GM19372 (cell line): ENCODE results near the gene SRRT.
"Not testable (repeated sequence)": the region's sequence is repeated elsewhere in the genome, so short reads cannot be mapped to it uniquely, and the experiment has no call there.

Experiments
- ATAC-seq: cut with Tn5 transposase; IDR thresholded peaks from one replicate; pipeline ENCODE4 v1.9.1; 2021; ENCODE audit warnings: mild to moderate bottlenecking, low read depth, moderate library complexity; ENCODE audit not compliant: unreplicated experiment

Gene SRRT

DNA sequence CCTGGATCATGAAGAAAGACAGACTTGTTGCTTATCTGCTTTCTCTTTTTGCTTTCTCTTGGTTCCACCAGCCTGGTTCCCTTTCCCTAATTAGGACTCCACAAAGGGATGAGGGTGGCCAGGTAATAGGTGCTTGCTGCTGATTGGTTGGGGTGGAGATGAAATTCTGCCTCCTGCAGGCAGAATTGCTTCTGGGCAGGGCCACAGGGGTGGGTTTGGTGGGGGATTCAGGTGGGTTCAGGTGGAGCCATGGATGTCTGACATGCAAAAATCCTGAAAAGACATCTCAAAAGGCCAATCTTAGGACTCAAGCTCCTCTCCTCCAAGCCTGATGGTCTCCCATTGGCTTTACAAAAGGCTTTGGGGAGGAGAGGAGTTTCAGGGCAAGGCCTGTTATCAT, 46.1 kb downstream of the SRRT start:
- no peak for ATAC-seq

- ATAC-seq: not testable (repeated sequence)
Measured at GRCh38 chr7:100923616-100924015, 48.7 kb downstream of the SRRT start.

- ATAC-seq: no peak
Measured at GRCh38 chr7:100929808-100930174, 54.9 kb downstream of the SRRT start.

- no peak for ATAC-seq
Measured at GRCh38 chr7:100933734-100934133, 58.8 kb downstream of the SRRT start.

DNA sequence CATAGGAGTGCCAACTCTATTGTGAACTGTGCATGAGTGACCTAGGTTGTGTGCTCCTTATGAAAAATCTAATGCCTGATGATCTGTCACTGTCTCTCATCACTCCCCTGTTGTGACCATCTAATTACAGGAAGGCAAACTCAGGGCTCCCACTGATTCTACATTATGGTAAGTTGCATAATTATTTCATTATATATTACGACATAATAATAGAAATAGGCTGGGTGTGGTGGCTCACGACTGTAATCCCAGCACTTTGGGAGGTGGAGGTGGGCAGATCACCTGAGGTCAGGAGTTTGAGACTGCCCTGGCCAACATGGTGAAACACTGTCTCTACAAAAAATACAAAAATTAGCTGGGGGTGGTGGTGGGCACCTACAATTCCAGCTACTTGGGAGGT, 60.5 kb downstream of the SRRT start:
- ATAC-seq: not testable (repeated sequence)

DNA sequence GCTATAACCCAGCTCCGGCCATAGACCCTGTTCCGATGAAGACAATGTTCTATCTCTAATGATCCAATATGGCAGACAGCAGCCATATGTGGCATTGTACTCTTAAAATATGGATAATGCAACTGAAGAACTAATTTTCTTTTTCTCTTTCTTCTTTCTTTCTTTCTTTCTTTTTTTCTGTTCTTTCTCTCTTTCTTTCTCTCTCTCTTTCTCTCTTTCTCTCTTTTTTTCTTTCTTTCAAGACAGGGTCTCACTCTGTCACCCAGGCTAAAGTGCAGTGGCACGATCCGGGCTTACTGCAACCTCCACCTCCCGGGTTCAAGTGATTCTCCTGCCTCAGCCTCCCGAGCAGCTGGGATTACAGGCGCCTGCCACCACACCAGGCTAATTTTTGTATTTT, 61.3 kb downstream of the SRRT start:
- not testable (repeated sequence) for ATAC-seq
